HepG2 (cell line): ENCODE data around the gene CCDC83. TPM values are rescaled to one million over a fixed set of nuclear protein-coding genes. Genes with fewer than 3 reads are reported as not detected.

Source experiments
- ATF5 ChIP-seq: sonication (generic); formaldehyde crosslinking; IDR thresholded peaks from 2 replicates; pipeline ENCODE4 v1.4.0; 2020; ENCODE audit warnings: mild to moderate bottlenecking, low read depth, missing genetic modification reagents
- BCL6 ChIP-seq: IDR thresholded peaks from 2 replicates; pipeline ENCODE4 v1.6.1; 2016; ENCODE audit warnings: missing genetic modification reagents, missing compliant biosample characterization
- CCDC6 ChIP-seq: sonication (generic); formaldehyde crosslinking; IDR thresholded peaks from 2 replicates; pipeline ENCODE4 v1.8.1; 2022; ENCODE audit warnings: mild to moderate bottlenecking, missing genetic modification reagents, moderate library complexity
- DZIP1 ChIP-seq: sonication (generic); formaldehyde crosslinking; IDR thresholded peaks from 2 replicates; pipeline ENCODE4 v1.5.0; 2020; ENCODE audit warnings: mild to moderate bottlenecking, missing genetic modification reagents
- GTF3A ChIP-seq: sonication (generic); formaldehyde crosslinking; conservative IDR thresholded peaks from 2 replicates; pipeline ENCODE4 v1.4.0; 2020; ENCODE audit warnings: mild to moderate bottlenecking, missing genetic modification reagents
- HNF4A ChIP-seq: sonication (generic); formaldehyde crosslinking; IDR thresholded peaks from 2 replicates; pipeline ENCODE4 v1.4.0; 2020; ENCODE audit warnings: missing genetic modification reagents
- HNRNPUL1 ChIP-seq: fragments of 200-400 bp; formaldehyde crosslinking; IDR thresholded peaks from 2 replicates; pipeline ENCODE4 v1.6.1; 2017; ENCODE audit warnings: low read depth, mild to moderate bottlenecking, low read length, moderate library complexity
- NFE2L1 ChIP-seq: sonication (generic); formaldehyde crosslinking; IDR thresholded peaks from 2 replicates; pipeline ENCODE4 v1.4.0; 2020; ENCODE audit warnings: missing genetic modification reagents, mild to moderate bottlenecking, borderline replicate concordance
- NPAS2 ChIP-seq: sonication (generic); formaldehyde crosslinking; IDR thresholded peaks from 2 replicates; pipeline ENCODE4 v1.8.0; 2022; ENCODE audit warnings: mild to moderate bottlenecking, missing genetic modification reagents, borderline replicate concordance
- PLSCR1 ChIP-seq: sonication (generic); formaldehyde crosslinking; IDR thresholded peaks from 2 replicates; pipeline ENCODE4 v1.5.0; 2020; ENCODE audit warnings: missing genetic modification reagents, mild to moderate bottlenecking, borderline replicate concordance
- RFX1 ChIP-seq: fragments of 450-650 bp; IDR thresholded peaks from 2 replicates; pipeline ENCODE4 v1.6.1; 2017
- SETDB1 ChIP-seq: sonication (generic); formaldehyde crosslinking; IDR thresholded peaks from 2 replicates; pipeline ENCODE4 v1.5.1; 2020; ENCODE audit warnings: missing genetic modification reagents, mild to moderate bottlenecking, borderline replicate concordance
- TOPORS ChIP-seq: sonication (generic); formaldehyde crosslinking; IDR thresholded peaks from 2 replicates; pipeline ENCODE4 v1.8.0; 2023; ENCODE audit warnings: mild to moderate bottlenecking, missing genetic modification reagents
- ZMAT5 ChIP-seq: sonication (generic); formaldehyde crosslinking; IDR thresholded peaks from 2 replicates; pipeline ENCODE4 v1.5.0; 2020; ENCODE audit warnings: mild to moderate bottlenecking, low read depth, missing genetic modification reagents, borderline replicate concordance
- ZNF17 ChIP-seq: sonication (generic); formaldehyde crosslinking; IDR thresholded peaks from 2 replicates; pipeline ENCODE4 v1.5.0; 2020; ENCODE audit warnings: mild to moderate bottlenecking, missing genetic modification reagents
- ZNF350 ChIP-seq: sonication (generic); formaldehyde crosslinking; IDR thresholded peaks from 2 replicates; pipeline ENCODE4 v1.4.0; 2020; ENCODE audit warnings: mild to moderate bottlenecking, low read depth, missing genetic modification reagents, borderline replicate concordance
- ZNF510 ChIP-seq: sonication (generic); formaldehyde crosslinking; IDR thresholded peaks from 2 replicates; pipeline ENCODE4 v1.4.0; 2020; ENCODE audit warnings: low read depth, mild to moderate bottlenecking, missing genetic modification reagents
- ZNF567 ChIP-seq: sonication (generic); formaldehyde crosslinking; IDR thresholded peaks from 2 replicates; pipeline ENCODE4 v1.8.1; 2023; ENCODE audit warnings: mild to moderate bottlenecking, missing genetic modification reagents, borderline replicate concordance
- ZNF598 ChIP-seq: sonication (generic); formaldehyde crosslinking; IDR thresholded peaks from 2 replicates; pipeline ENCODE4 v1.5.1; 2020; ENCODE audit warnings: mild to moderate bottlenecking, missing genetic modification reagents, borderline replicate concordance
- ZNF704 ChIP-seq: sonication (generic); formaldehyde crosslinking; IDR thresholded peaks from 2 replicates; pipeline ENCODE4 v1.8.1; 2023; ENCODE audit warnings: mild to moderate bottlenecking, inconsistent platforms, moderate library complexity, missing genetic modification reagents, borderline replicate concordance
- ZNF720 ChIP-seq: sonication (generic); formaldehyde crosslinking; IDR thresholded peaks from 2 replicates; pipeline ENCODE4 v1.4.0; 2020; ENCODE audit warnings: missing genetic modification reagents
- ZNF740 ChIP-seq: sonication (generic); formaldehyde crosslinking; IDR thresholded peaks from 2 replicates; pipeline ENCODE4 v1.4.0; 2020; ENCODE audit warnings: missing genetic modification reagents
- ZNF761 ChIP-seq: sonication (generic); formaldehyde crosslinking; conservative IDR thresholded peaks from 2 replicates; pipeline ENCODE4 v1.4.0; 2020; ENCODE audit warnings: mild to moderate bottlenecking, missing genetic modification reagents
- ZNF781 ChIP-seq: sonication (generic); formaldehyde crosslinking; IDR thresholded peaks from 2 replicates; pipeline ENCODE4 v1.5.1; 2020; ENCODE audit warnings: borderline replicate concordance, mild to moderate bottlenecking, missing genetic modification reagents; ENCODE audit errors: not compliant biosample characterization
- polyA plus RNA-seq, 8 experiments: library from polyadenylated mRNA; depleted of rRNA in 3 of 8; stranded (reverse) in 7 of 8; unstranded in 1 of 8; fragments of >200 nt; fragmentation: Illumina TruSeq in 4 of 8; extraction: Trizol in 4 of 8; gene quantifications; 2 replicates each; pipeline versions ENCODE4 v1.2.1 to v1.2.3, GENCODE V29; 2011 to 2016; ENCODE audit warnings: low read depth in 4 of 8, missing spikeins in 1 of 8, mixed read lengths in 1 of 8; ENCODE audit not compliant: insufficient read depth in 1 of 8
- total RNA-seq, 5 experiments: library from RNA; depleted of rRNA; stranded (reverse); fragments of >200 nt; fragmentation: Illumina TruSeq; extraction: Trizol; gene quantifications; 2 replicates each; pipeline ENCODE4 v1.2.3, GENCODE V29; 2016; ENCODE audit warnings: low read depth in 1 of 5

The CCDC83 gene
- total and polyA plus RNA-seq, 2 of the 13 experiments (the other 11 are each of a cell fraction or from before 2014, with no cell fraction given): not detected

- no peak for TF ChIP-seq ZNF567 (CRISPR knock-in tag)
- TF ChIP-seq ZNF17 (CRISPR knock-in tag): no peak
- TF ChIP-seq RFX1: no peak
- no peak for TF ChIP-seq CCDC6 (CRISPR knock-in tag)
- no peak for TF ChIP-seq ZNF598 (CRISPR knock-in tag)
- no peak for TF ChIP-seq ZNF761
- TF ChIP-seq HNF4A (CRISPR knock-in tag): peak; percentile 75
- TF ChIP-seq ATF5 (CRISPR knock-in tag): no peak
- TF ChIP-seq TOPORS (CRISPR knock-in tag): no peak
- TF ChIP-seq ZNF720 (CRISPR knock-in tag): no peak
- no peak for TF ChIP-seq GTF3A
- TF ChIP-seq DZIP1 (CRISPR knock-in tag): no peak
- no peak for TF ChIP-seq HNRNPUL1
- no peak for TF ChIP-seq ZNF704 (CRISPR knock-in tag)
- no peak for TF ChIP-seq ZNF781
- no peak for TF ChIP-seq NPAS2 (CRISPR knock-in tag)
- TF ChIP-seq BCL6: peak; percentile 85
- TF ChIP-seq NFE2L1 (CRISPR knock-in tag): no peak
- TF ChIP-seq PLSCR1 (CRISPR knock-in tag): no peak
- no peak for TF ChIP-seq SETDB1 (CRISPR knock-in tag)
- TF ChIP-seq ZMAT5 (CRISPR knock-in tag): no peak
- TF ChIP-seq ZNF350: no peak
- TF ChIP-seq ZNF740 (CRISPR knock-in tag): no peak
- 0 out of 2 replicates have a peak, but pooled peaks have one; percentile 26 for TF ChIP-seq ZNF510 (CRISPR knock-in tag)
Measured at GRCh38 chr11:85923455-85923854, 68.3 kb downstream of the CCDC83 start (continued).
